Measurements from ENCODE around the gene RAB40AL. TPM values are rescaled to one million over a fixed set of nuclear protein-coding genes. Genes with fewer than 3 reads are reported as not detected.

RAB40AL gene
- total RNA-seq, 4 donors from 2014 or later: 2.5 to 5.9 (median 3.0) TPM; not detected in 1

GRCh38 chrX:102930990-102931756 lies 5.9 kb upstream of the RAB40AL start:
- H3K4me3 ChIP-seq: no peak overlapping the region
- TF ChIP-seq CTCF (IDR thresholded peaks at IDR 0.05): no peak
- no peak for TF ChIP-seq POLR2A (IDR thresholded peaks at IDR 0.05)
- no peaks in the 10 kb centered on the region for H3K27me3 ChIP-seq
- no peaks in the 10 kb centered on the region for H3K9me3 ChIP-seq
- no peaks in the 10 kb centered on the region for H3K36me3 ChIP-seq
- no peak for DNase-seq
- H3K27ac ChIP-seq: no peak overlapping the region
- no peaks in the 10 kb centered on the region for H3K4me1 ChIP-seq

DNA sequence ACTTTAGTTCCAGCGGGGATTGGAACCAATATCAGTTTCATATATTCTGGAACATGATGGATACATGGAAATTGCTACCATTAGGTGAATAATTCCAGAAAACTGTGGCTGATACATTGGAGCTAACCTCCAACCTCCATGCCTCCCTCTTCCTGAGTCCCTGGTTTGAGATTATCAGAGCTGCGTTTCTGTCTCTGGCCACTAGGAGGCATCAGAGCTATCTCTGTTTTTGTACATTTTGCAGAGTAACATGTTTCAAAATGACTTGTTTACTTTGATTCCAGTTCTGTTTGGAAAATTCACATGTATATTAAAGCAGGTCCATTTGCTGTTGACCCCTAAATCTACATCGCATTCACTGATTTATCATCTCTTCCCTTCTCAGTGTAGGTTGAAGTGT lies 2.4 kb upstream of the RAB40AL start:
- H3K27ac ChIP-seq: no peak overlapping the region
- H3K27me3 ChIP-seq: no peaks in the 10 kb centered on the region
- DNase-seq: peak in 1 of 3 donors; percentile 61
- H3K9me3 ChIP-seq: no peaks in the 10 kb centered on the region
- H3K36me3 ChIP-seq: no peaks in the 10 kb centered on the region
- H3K4me1 ChIP-seq: no peaks in the 10 kb centered on the region
- no peak overlapping the region for H3K4me3 ChIP-seq
- TF ChIP-seq POLR2A (IDR thresholded peaks at IDR 0.05) (no peak), CTCF (IDR thresholded peaks at IDR 0.05) (peak; percentile 15 to 58 (median 42))

DNA sequence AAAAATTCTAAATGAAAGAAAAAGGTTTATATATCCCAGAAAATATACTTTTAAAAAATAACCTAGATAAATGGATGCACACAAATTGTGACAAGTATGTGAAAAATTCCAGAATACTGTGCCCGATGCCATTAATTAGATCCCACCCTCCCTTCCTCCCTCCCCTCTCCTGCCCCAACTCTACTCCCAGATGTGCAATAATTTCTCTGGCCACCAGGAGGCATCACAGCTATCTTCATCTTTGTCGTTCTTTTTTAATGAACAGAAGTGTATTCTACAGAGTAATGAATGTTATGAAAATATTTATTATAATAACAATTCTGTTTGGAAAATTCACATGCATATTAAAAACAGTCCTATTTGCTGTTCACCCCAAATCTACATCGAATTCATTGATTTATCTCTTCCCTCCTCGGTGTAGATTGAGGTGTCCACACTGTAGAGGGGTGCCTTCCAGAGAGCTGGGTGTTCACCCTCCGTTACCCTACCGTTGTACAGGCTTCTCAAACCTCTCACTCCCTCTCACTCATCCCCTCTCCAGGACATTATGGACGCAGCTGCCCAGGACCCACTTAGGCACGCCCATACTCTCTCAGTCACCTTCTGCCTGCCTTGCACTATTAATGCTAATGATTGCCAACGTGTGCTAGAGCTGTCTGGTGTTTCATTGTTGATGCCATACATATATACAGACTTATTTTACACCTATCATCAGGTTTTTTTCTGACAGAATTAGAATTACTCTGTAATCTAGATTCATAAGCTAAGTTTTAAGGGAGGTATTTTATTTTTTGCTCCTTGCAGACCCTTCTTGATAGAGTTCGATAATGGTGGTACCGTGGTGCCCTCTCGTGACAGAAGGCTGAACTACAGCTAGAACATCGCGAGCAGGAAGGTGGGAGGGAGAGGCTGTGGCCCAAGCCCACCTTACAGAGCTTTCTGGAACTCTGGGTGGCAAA lies 14.1 kb downstream of the RAB40AL start:
- no peaks in the 10 kb centered on the region for H3K27me3 ChIP-seq
- H3K4me3 ChIP-seq: no peak overlapping the region
- DNase-seq: peak; percentile 34 to 66 (median 46)
- TF ChIP-seq CTCF (IDR thresholded peaks at IDR 0.05): peak; percentile 12 to 49 (median 38)
- TF ChIP-seq POLR2A (IDR thresholded peaks at IDR 0.05): no peak
- no peak overlapping the region for H3K27ac ChIP-seq
- H3K36me3 ChIP-seq: no peaks in the 10 kb centered on the region
- H3K4me1 ChIP-seq: no peaks in the 10 kb centered on the region
- no peaks in the 10 kb centered on the region for H3K9me3 ChIP-seq

- no peak overlapping the region for H3K4me3 ChIP-seq
Measured at GRCh38 chrX:102957751-102958150, 20.7 kb downstream of the RAB40AL start.

More at GRCh38 chrX:102957751-102958150, 20.7 kb downstream of the RAB40AL start:
- H3K36me3 ChIP-seq: no peaks in the 10 kb centered on the region
- no peak overlapping the region for H3K27ac ChIP-seq
- no peak for DNase-seq
- no peaks in the 10 kb centered on the region for H3K4me1 ChIP-seq
- H3K27me3 ChIP-seq: no peaks in the 10 kb centered on the region
- no peaks in the 10 kb centered on the region for H3K9me3 ChIP-seq
- TF ChIP-seq CTCF (IDR thresholded peaks at IDR 0.05) (no peak), POLR2A (IDR thresholded peaks at IDR 0.05) (no peak)

Data from Peyer's patch (tissue), 4 donors.